Measurements from ENCODE around the gene PHACTR1.

GRCh38 chr6:12806136-12806535, 89.6 kb downstream of the PHACTR1 start:
- TF ChIP-seq CTCF (IDR thresholded peaks at IDR 0.05; ENCODE audit: low read length) (no peak), EZH2 (IDR thresholded peaks at IDR 0.05; ENCODE audit: borderline replicate concordance, low read length) (no peak)

Measured in OCI-LY1 (cell line).